Amniotic stem cell (primary cell): ENCODE results near the gene GRIK1.

Experiments
- DNase-seq: peaks from one replicate; lab custom pipeline; 2025; lab: John Stamatoyannopoulos, UW

Gene GRIK1

GRCh38 chr21:29671728-29672127, 268.1 kb downstream of the GRIK1 start:
- no peak for DNase-seq

GRCh38 chr21:29670228-29670627, 269.6 kb downstream of the GRIK1 start:
- no peak for DNase-seq

- DNase-seq, result no peak
Measured at GRCh38 chr21:29669416-29669815, 270.4 kb downstream of the GRIK1 start.

GRCh38 chr21:29667651-29668050, 272.1 kb downstream of the GRIK1 start:
- DNase-seq, result no peak

- DNase-seq, result no peak
Measured at GRCh38 chr21:29664615-29665014, 275.2 kb downstream of the GRIK1 start.

GRCh38 chr21:29661672-29662442, 277.9 kb downstream of the GRIK1 start:
- no peak for DNase-seq

- no peak for DNase-seq
Measured at GRCh38 chr21:29660047-29660720, 279.6 kb downstream of the GRIK1 start.

GRCh38 chr21:29658934-29659203, 280.9 kb downstream of the GRIK1 start:
- DNase-seq, result no peak

- DNase-seq, result no peak
Measured at GRCh38 chr21:29658177-29658933, 281.4 kb downstream of the GRIK1 start.

GRCh38 chr21:29657240-29657989, 282.4 kb downstream of the GRIK1 start:
- DNase-seq, result no peak

GRCh38 chr21:29656504-29657239, 283.1 kb downstream of the GRIK1 start:
- no peak for DNase-seq

GRCh38 chr21:29655577-29655976, 284.2 kb downstream of the GRIK1 start:
- DNase-seq, result no peak

GRCh38 chr21:29654855-29655254, 284.9 kb downstream of the GRIK1 start:
- DNase-seq, result no peak

- no peak for DNase-seq
Measured at GRCh38 chr21:29654203-29654602, 285.6 kb downstream of the GRIK1 start.

GRCh38 chr21:29650523-29651022, 289.2 kb downstream of the GRIK1 start:
- DNase-seq, result no peak

GRCh38 chr21:29649406-29649814, 290.4 kb downstream of the GRIK1 start:
- no peak for DNase-seq

GRCh38 chr21:29648710-29649240, 291.0 kb downstream of the GRIK1 start:
- no peak for DNase-seq

GRCh38 chr21:29647353-29647781, 292.4 kb downstream of the GRIK1 start:
- DNase-seq, result no peak

GRCh38 chr21:29645666-29646553, 293.9 kb downstream of the GRIK1 start:
- no peak for DNase-seq

GRCh38 chr21:29643289-29643688, 296.5 kb downstream of the GRIK1 start:
- DNase-seq, result no peak
